H1 (cell line): ENCODE results near the gene CPED1. TPM values are rescaled to one million over a fixed set of nuclear protein-coding genes. Genes with fewer than 3 reads are reported as not detected.
A peak's percentile ranks its signal among the peaks of the same experiment; 100 is the strongest.

Experiments used
- CTCF ChIA-PET: fragments of 300-600 bp; sonication (Branson Sonifier 250); formaldehyde crosslinking; loops from one replicate; lab custom pipeline; 2021; ENCODE audit not compliant: partially characterized antibody; lab: Charles Lee
- POLR2A ChIA-PET: fragments of 300-600 bp; sonication (Branson Sonifier 250); formaldehyde crosslinking; loops from one replicate; lab custom pipeline; 2021; ENCODE audit warnings: inconsistent platforms; ENCODE audit not compliant: partially characterized antibody; lab: Charles Lee
- DNase-seq, 2 experiments: peaks; one replicate each; pipeline versions ENCODE4 v3.0.0 to v3.0.0-alpha.2; 2010 to 2022; ENCODE audit warnings: low spot score in 2 of 2, low read depth in 1 of 2, mixed read lengths in 1 of 2
- FAIRE-seq: peaks from 2 replicates; lab custom pipeline; 2011; peaks lifted over from hg19 to GRCh38; lab: Jason Lieb, UNC
- H2AFZ ChIP-seq: 2 replicates; pipeline ENCODE4 v1.8.1; 2012; ENCODE audit warnings: low read length, inconsistent platforms
- H2AK5ac ChIP-seq: 2 replicates; pipeline ENCODE4 v1.6.1; 2013; ENCODE audit warnings: low read depth, low read length
- H2BK120ac ChIP-seq: replicated peaks from 2 replicates; pipeline ENCODE3; 2013; ENCODE audit warnings: low read depth, low read length, inconsistent platforms
- H2BK12ac ChIP-seq: 2 replicates; pipeline ENCODE4 v1.6.1; 2013; ENCODE audit warnings: low read depth, low read length
- H2BK15ac ChIP-seq: 2 replicates; pipeline ENCODE4 v1.6.1; 2013; ENCODE audit warnings: low read length
- H2BK20ac ChIP-seq: 2 replicates; pipeline ENCODE4 v1.6.1; 2013; ENCODE audit warnings: low read length
- H2BK5ac ChIP-seq: 2 replicates; pipeline ENCODE4 v1.6.1; 2013; ENCODE audit warnings: low read depth, low read length
- H3K14ac ChIP-seq: 2 replicates; pipeline ENCODE4 v1.6.1; 2013; ENCODE audit warnings: inconsistent platforms; ENCODE audit not compliant: insufficient read length
- H3K18ac ChIP-seq: 2 replicates; pipeline ENCODE4 v1.6.1; 2013; ENCODE audit warnings: low read length; ENCODE audit errors: extremely low read depth
- H3K23ac ChIP-seq: 2 replicates; pipeline ENCODE4 v1.6.1; 2013; ENCODE audit warnings: inconsistent platforms; ENCODE audit not compliant: insufficient read length
- H3K23me2 ChIP-seq: 2 replicates; pipeline ENCODE4 v1.6.1; 2013; ENCODE audit warnings: low read depth, low read length
- H3K27ac ChIP-seq: 2 replicates; pipeline ENCODE4 v1.6.1; 2011; ENCODE audit warnings: low read depth, low read length, inconsistent platforms
- H3K27me3 ChIP-seq, 4 experiments: replicated peaks in 1 of 4; 1 replicate in 1 of 4; 2 replicates in 3 of 4; pipeline versions ENCODE4 v1.6.1 to v1.8.1; 2011 to 2013; ENCODE audit warnings: low read length in 3 of 4, mild to moderate bottlenecking in 3 of 4, inconsistent platforms in 2 of 4, mixed read lengths in 2 of 4, moderate library complexity in 1 of 4; ENCODE audit not compliant: control insufficient read depth in 3 of 4, insufficient read depth in 3 of 4; ENCODE audit errors: extremely low read depth in 1 of 4
- H3K36me3 ChIP-seq, 4 experiments: 2 replicates each; pipeline versions ENCODE4 v1.6.1 to v1.8.1; 2011 to 2013; ENCODE audit warnings: mild to moderate bottlenecking in 4 of 4, low read length in 3 of 4, moderate library complexity in 2 of 4, control low read depth in 1 of 4, inconsistent platforms in 1 of 4; ENCODE audit not compliant: insufficient read depth in 4 of 4, control insufficient read depth in 2 of 4
- H3K4ac ChIP-seq: replicated peaks from 2 replicates; pipeline ENCODE3; 2013; ENCODE audit warnings: low read length, low read depth, mixed read lengths, inconsistent platforms; ENCODE audit not compliant: insufficient read length
- H3K4me1 ChIP-seq, 4 experiments: replicated peaks in 1 of 4; 1 replicate in 1 of 4; 2 replicates in 3 of 4; pipeline versions ENCODE4 v1.6.1 to v1.8.1; 2011 to 2013; ENCODE audit warnings: low read length in 3 of 4, inconsistent platforms in 2 of 4, mixed read lengths in 1 of 4; ENCODE audit not compliant: insufficient read depth in 4 of 4, control insufficient read depth in 3 of 4
- H3K4me2 ChIP-seq, 2 experiments: 2 replicates each; pipeline versions ENCODE4 v1.6.1 to v1.8.1; 2011 to 2013; ENCODE audit warnings: low read depth in 2 of 2, low read length in 2 of 2, control low read depth in 1 of 2, inconsistent platforms in 1 of 2, mild to moderate bottlenecking in 1 of 2; ENCODE audit not compliant: insufficient read depth in 1 of 2
- H3K4me3 ChIP-seq, 4 experiments: fragments of 200-600, 300-600 bp in 1 of 4; sonication (generic), shearing (Covaris generic), sonication (Bioruptor Twin) in 1 of 4; 2 replicates each; pipeline versions ENCODE4 v1.5.1 to v1.8.1; 2011 to 2016; ENCODE audit warnings: low read length in 4 of 4, low read depth in 3 of 4, control low read depth in 2 of 4, inconsistent platforms in 2 of 4, mild to moderate bottlenecking in 2 of 4, mixed read lengths in 1 of 4, moderate library complexity in 1 of 4; ENCODE audit not compliant: insufficient read depth in 2 of 4; ENCODE audit errors: extremely low read depth in 1 of 4
- H3K56ac ChIP-seq: replicated peaks from 2 replicates; pipeline ENCODE3; 2013; ENCODE audit warnings: low read depth, mild to moderate bottlenecking, mixed read lengths, low read length, inconsistent platforms; ENCODE audit not compliant: insufficient read length
- H3K79me1 ChIP-seq: 2 replicates; pipeline ENCODE4 v1.6.1; 2013; ENCODE audit warnings: low read depth, low read length, control low read depth
- H3K79me2 ChIP-seq, 2 experiments: 2 replicates each; pipeline versions ENCODE4 v1.6.1 to v1.8.1; 2012 to 2013; ENCODE audit warnings: low read length in 2 of 2, mild to moderate bottlenecking in 2 of 2, inconsistent platforms in 1 of 2; ENCODE audit not compliant: insufficient read depth in 2 of 2, control insufficient read depth in 1 of 2
- H3K9ac ChIP-seq, 4 experiments: replicated peaks in 1 of 4; 1 replicate in 1 of 4; 2 replicates in 3 of 4; pipeline versions ENCODE4 v1.6.1 to v1.8.1; 2011 to 2013; ENCODE audit warnings: low read depth in 3 of 4, low read length in 3 of 4, control low read depth in 2 of 4, mild to moderate bottlenecking in 2 of 4, moderate library complexity in 2 of 4, inconsistent platforms in 1 of 4; ENCODE audit errors: extremely low read depth in 1 of 4
- H3K9me3 ChIP-seq, 2 experiments: 2 replicates each; pipeline versions ENCODE4 v1.6.1 to v1.8.1; 2012 to 2013; ENCODE audit warnings: mild to moderate bottlenecking in 2 of 2, moderate library complexity in 2 of 2, control low read depth in 1 of 2, inconsistent platforms in 1 of 2, low read depth in 1 of 2, low read length in 1 of 2, mixed read lengths in 1 of 2; ENCODE audit not compliant: insufficient read depth in 2 of 2
- H4K20me1 ChIP-seq, 2 experiments: replicated peaks in 1 of 2; 2 replicates each; pipeline versions ENCODE3 to v1.8.1; 2011 to 2013; ENCODE audit warnings: inconsistent platforms in 2 of 2, low read length in 2 of 2, mild to moderate bottlenecking in 1 of 2; ENCODE audit not compliant: insufficient read depth in 2 of 2, control insufficient read depth in 1 of 2
- H4K5ac ChIP-seq: 2 replicates; pipeline ENCODE4 v1.6.1; 2013; ENCODE audit warnings: low read length, low read depth, mixed read lengths, inconsistent platforms; ENCODE audit not compliant: insufficient read length
- H4K8ac ChIP-seq: 2 replicates; pipeline ENCODE4 v1.8.0; 2013; ENCODE audit warnings: mild to moderate bottlenecking, moderate library complexity, low read length, inconsistent platforms; ENCODE audit not compliant: insufficient read depth; ENCODE audit errors: extremely low read depth
- H4K91ac ChIP-seq: replicated peaks from 2 replicates; pipeline ENCODE3; 2013; ENCODE audit warnings: low read length, mixed read lengths, inconsistent platforms; ENCODE audit not compliant: insufficient read length
- KDM1A ChIP-seq: fragments of 200-600, 300-600 bp; sonication (generic); IDR thresholded peaks from 2 replicates; pipeline ENCODE4 v1.7.1; 2016; ENCODE audit warnings: mild to moderate bottlenecking, low read length, borderline replicate concordance
- RNF2 ChIP-seq: fragments of 200-900, 300-1000 bp; sonication (generic); IDR thresholded peaks from 2 replicates; pipeline ENCODE4 v1.7.1; 2016; ENCODE audit warnings: borderline replicate concordance, low read depth, mild to moderate bottlenecking, antibody characterized with exemption, low read length; ENCODE audit not compliant: poor library complexity, severe bottlenecking; ENCODE audit errors: missing control alignments
- SIN3A ChIP-seq, 2 experiments: IDR thresholded peaks in 1 of 2; conservative IDR thresholded peaks in 1 of 2; 2 replicates each; pipeline ENCODE4 v1.6.1; 2011 to 2012; ENCODE audit warnings: low read length in 2 of 2, improper control_type of control experiment in 1 of 2, low read depth in 1 of 2, mild to moderate bottlenecking in 1 of 2
- ZNF274 ChIP-seq: IDR thresholded peaks from 2 replicates; pipeline ENCODE4 v1.7.0; 2012; ENCODE audit warnings: low read length, borderline replicate concordance; ENCODE audit errors: extremely low read depth
- WGBS, 2 experiments: shearing (Covaris generic) in 1 of 2; methylation state at CpG; one replicate each; pipeline versions ENCODE4 v1.1.6 to v1.1.7; 2013 to 2015; ENCODE audit warnings: low lambda C conversion rate in 2 of 2, mixed read lengths in 2 of 2, inconsistent platforms in 1 of 2, low coverage in 1 of 2, missing lambda C conversion rate in 1 of 2; ENCODE audit not compliant: insufficient replicate concordance in 2 of 2, insufficient coverage in 1 of 2, insufficient read length in 1 of 2; ENCODE audit errors: extremely low coverage in 1 of 2, missing lambda C conversion rate in 1 of 2; 5-methylcytosine and 5-hydroxymethylcytosine counted together
- polyA plus RNA-seq, 7 experiments: library from polyadenylated mRNA; depleted of rRNA in 3 of 7; stranded (reverse) in 5 of 7; unstranded in 2 of 7; fragments of >200 nt in 5 of 7; fragments of 200-250 nt in 2 of 7; gene quantifications; 1 replicate in 5 of 7; 2 replicates in 1 of 7; 4 replicates in 1 of 7; pipeline versions ENCODE4 v1.2.1 to v1.2.3, GENCODE V29; 2011 to 2013; ENCODE audit warnings: missing spikeins in 2 of 7, mixed read lengths in 2 of 7
- total RNA-seq: library from RNA; stranded (reverse); fragmentation: NEBNext Ultra II Directional; extraction: Animal tissue kit (Norgen Biotek cat#: 25700); gene quantifications from 2 replicates; pipeline ENCODE4 v1.2.1, GENCODE V29; 2021

The CPED1 gene
- total and polyA plus RNA-seq, 2 of the 8 experiments (the other 6 are each of a cell fraction or from before 2014, with no cell fraction given), result 0.08 to 0.39 TPM

- no peak overlapping the region for H4K5ac ChIP-seq
- no peaks in the 10 kb centered on the region for H3K79me2 ChIP-seq
- peak in 1 of 2 experiments; percentile 84 for DNase-seq
- peak; percentile 62 for TF ChIP-seq RNF2
- TF ChIP-seq ZNF274, result no peak
- no peak for TF ChIP-seq KDM1A
- 0 out of 4 replicates have a peak, but pooled peaks of 1 of the 2 experiments have one; percentile 2 for TF ChIP-seq SIN3A (conservative IDR thresholded peaks at IDR 0.05 in 1 of 2, IDR thresholded peaks at IDR 0.05 in 1 of 2; ENCODE audit: low read depth in 1 of 2, low read length in 2 of 2)
Measured at GRCh38 chr7:121329191-121330052, 340.9 kb downstream of the CPED1 start.

More at GRCh38 chr7:121329191-121330052, 340.9 kb downstream of the CPED1 start:
- no peak overlapping the region for H2BK12ac ChIP-seq
- peak overlapping the region; percentile 55 to 76 (median 68) for H3K4me3 ChIP-seq
- no peak overlapping the region for H3K14ac ChIP-seq
- 4% methylated on average over 44 of the region's 47 CpGs; no CpG with 5 or more reads in 1 of the 2 experiments for whole genome bisulfite sequencing, 2 experiments
- H2BK20ac ChIP-seq, result no peak overlapping the region
- H3K79me1 ChIP-seq, result no peaks in the 10 kb centered on the region
- H3K4ac ChIP-seq, result no peak overlapping the region
- H3K23me2 ChIP-seq, result peaks cover 16% of the 10 kb centered on the region
- H3K36me3 ChIP-seq, result no peaks in the 10 kb centered on the region
- H3K27me3 ChIP-seq, result peaks cover 1 to 38% (median 19%) of the 10 kb centered on the region in 4 experiments; a peak in 6 of 7 replicates
- H2BK120ac ChIP-seq, result no peak overlapping the region
- H2AK5ac ChIP-seq, result no peak overlapping the region
- H3K56ac ChIP-seq, result no peak overlapping the region
- H4K20me1 ChIP-seq, result no peaks in the 10 kb centered on the region
- no peak overlapping the region for H4K8ac ChIP-seq
- CTCF ChIA-PET, result interaction anchor here (0.6 to 2.2 kb wide), 11 partner anchors 9 to 665 kb away, joined by 3 to 9 read pairs (median 4); no protein-coding TSS in a partner anchor
- peak overlapping the region; percentile 87 to 97 for H3K4me2 ChIP-seq
- H2BK15ac ChIP-seq, result no peak overlapping the region
- no peak overlapping the region for H2BK5ac ChIP-seq
- H3K4me1 ChIP-seq, result peaks cover 0 to 5% (median under 1%) of the 10 kb centered on the region in 4 experiments; a peak in 2 of 7 replicates
- peak overlapping the region; percentile 60; the same call in 1 of the 2 replicates for H2AFZ ChIP-seq
- no peak for FAIRE-seq
- H3K23ac ChIP-seq, result no peak overlapping the region
- no peak overlapping the region for H4K91ac ChIP-seq
- H3K9me3 ChIP-seq, result no peaks in the 10 kb centered on the region
- POLR2A ChIA-PET, result interaction anchor here (0.7 to 1.3 kb wide), 3 partner anchors 67 to 703 kb away, joined by 3 to 7 read pairs (median 4); partner anchors contain the start of gene FAM3C
- H3K18ac ChIP-seq, result peak overlapping the region; percentile 66; the same call in 1 of the 2 replicates
- no peak overlapping the region for H3K9ac ChIP-seq
- H3K27ac ChIP-seq, result no peak overlapping the region
